Keratinocyte (primary cell): ENCODE results near the gene CARMIL1.

Source experiments
- EZH2 ChIP-seq: IDR thresholded peaks from one replicate; pipeline ENCODE4 v1.6.1; 2012; ENCODE audit warnings: inconsistent platforms, mild to moderate bottlenecking, low read length, moderate library complexity
- TF ChIP-seq, protein P1 (sequence below), 3 experiments: IDR thresholded peaks in 1 of 3; conservative IDR thresholded peaks in 1 of 3; optimal IDR thresholded peaks in 1 of 3; 2 replicates in 2 of 3; 3 replicates in 1 of 3; pipeline versions ENCODE3 to v1.5.1; 2011; ENCODE audit warnings: low read length in 3 of 3, mild to moderate bottlenecking in 3 of 3, moderate library complexity in 2 of 3, control low read depth in 1 of 3, inconsistent platforms in 1 of 3; ENCODE audit not compliant: insufficient read depth in 2 of 3; ENCODE audit errors: extremely low read depth in 1 of 3

DNA sequence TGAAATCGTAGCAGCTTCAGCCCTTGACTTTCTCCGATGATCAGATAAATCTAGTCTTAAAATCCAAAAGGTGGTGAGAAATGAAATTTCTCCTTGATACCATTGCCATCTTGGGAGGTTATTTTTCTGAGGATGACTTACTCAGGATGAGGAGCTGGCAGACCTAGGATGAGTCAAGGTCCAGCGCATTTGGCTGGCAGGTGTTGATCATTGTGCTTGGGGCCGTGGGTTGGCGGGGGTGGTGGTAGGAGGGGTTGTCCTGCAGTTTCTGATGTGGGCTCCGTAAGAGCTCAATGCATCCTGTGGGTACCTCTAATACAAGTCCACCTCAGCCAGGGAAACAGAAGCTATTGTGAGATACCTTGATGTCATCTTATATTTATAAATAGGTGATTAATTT, 224.5 kb downstream of the CARMIL1 start:
- TF ChIP-seq, protein P1, sequence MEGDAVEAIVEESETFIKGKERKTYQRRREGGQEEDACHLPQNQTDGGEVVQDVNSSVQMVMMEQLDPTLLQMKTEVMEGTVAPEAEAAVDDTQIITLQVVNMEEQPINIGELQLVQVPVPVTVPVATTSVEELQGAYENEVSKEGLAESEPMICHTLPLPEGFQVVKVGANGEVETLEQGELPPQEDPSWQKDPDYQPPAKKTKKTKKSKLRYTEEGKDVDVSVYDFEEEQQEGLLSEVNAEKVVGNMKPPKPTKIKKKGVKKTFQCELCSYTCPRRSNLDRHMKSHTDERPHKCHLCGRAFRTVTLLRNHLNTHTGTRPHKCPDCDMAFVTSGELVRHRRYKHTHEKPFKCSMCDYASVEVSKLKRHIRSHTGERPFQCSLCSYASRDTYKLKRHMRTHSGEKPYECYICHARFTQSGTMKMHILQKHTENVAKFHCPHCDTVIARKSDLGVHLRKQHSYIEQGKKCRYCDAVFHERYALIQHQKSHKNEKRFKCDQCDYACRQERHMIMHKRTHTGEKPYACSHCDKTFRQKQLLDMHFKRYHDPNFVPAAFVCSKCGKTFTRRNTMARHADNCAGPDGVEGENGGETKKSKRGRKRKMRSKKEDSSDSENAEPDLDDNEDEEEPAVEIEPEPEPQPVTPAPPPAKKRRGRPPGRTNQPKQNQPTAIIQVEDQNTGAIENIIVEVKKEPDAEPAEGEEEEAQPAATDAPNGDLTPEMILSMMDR (optimal IDR thresholded peaks at IDR 0.05 in 1 of 3, IDR thresholded peaks at IDR 0.05 in 1 of 3, conservative IDR thresholded peaks at IDR 0.05 in 1 of 3; ENCODE audit: extremely low read depth in 1 of 3, insufficient read depth in 2 of 3, low read length in 3 of 3): no peak
- no peak for TF ChIP-seq EZH2
